ENCODE measurements around the gene NCOR2. TPM values are rescaled to one million over a fixed set of nuclear protein-coding genes. Genes with fewer than 3 reads are reported as not detected.

The NCOR2 gene
- total RNA-seq, 2 donors from 2014 or later, result 228 to 229 TPM

DNA sequence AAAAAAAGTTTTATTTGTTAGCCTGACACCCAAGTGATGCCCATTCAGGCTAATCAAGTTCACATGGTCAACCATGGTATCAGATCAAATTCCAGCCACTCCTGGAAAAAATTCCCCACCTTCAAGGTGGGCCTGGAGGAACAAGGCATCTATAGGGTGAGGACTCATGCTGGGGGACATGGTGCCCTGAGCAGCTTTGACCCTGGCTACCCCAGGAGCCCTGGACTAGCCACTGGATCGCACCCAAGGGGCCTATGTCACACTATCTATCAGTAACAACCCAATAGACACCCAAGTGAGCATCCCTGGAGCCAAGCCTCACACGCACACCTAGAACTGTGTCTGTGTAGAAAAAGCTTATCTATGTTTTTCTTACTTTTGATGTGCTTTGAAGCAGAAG, 4.1 kb upstream of the NCOR2 start:
- DNase-seq (ENCODE audit: low spot score) (no peak), ATAC-seq (ENCODE audit: insufficient number of reproducible peaks, low FRiP score, low read depth) (no peak)
- H3K4me1 ChIP-seq (ENCODE audit: control insufficient read depth in 1 of 2, low read depth in 2 of 2), result peaks cover 13 to 21% of the 10 kb centered on the region in 2 donors
- no peaks in the 10 kb centered on the region for H3K9me3 ChIP-seq
- H3K36me3 ChIP-seq, result no peaks in the 10 kb centered on the region
- no peak overlapping the region for H3K27ac ChIP-seq
- TF ChIP-seq, protein P1, sequence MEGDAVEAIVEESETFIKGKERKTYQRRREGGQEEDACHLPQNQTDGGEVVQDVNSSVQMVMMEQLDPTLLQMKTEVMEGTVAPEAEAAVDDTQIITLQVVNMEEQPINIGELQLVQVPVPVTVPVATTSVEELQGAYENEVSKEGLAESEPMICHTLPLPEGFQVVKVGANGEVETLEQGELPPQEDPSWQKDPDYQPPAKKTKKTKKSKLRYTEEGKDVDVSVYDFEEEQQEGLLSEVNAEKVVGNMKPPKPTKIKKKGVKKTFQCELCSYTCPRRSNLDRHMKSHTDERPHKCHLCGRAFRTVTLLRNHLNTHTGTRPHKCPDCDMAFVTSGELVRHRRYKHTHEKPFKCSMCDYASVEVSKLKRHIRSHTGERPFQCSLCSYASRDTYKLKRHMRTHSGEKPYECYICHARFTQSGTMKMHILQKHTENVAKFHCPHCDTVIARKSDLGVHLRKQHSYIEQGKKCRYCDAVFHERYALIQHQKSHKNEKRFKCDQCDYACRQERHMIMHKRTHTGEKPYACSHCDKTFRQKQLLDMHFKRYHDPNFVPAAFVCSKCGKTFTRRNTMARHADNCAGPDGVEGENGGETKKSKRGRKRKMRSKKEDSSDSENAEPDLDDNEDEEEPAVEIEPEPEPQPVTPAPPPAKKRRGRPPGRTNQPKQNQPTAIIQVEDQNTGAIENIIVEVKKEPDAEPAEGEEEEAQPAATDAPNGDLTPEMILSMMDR (IDR thresholded peaks at IDR 0.05), result no peak
- H3K4me3 ChIP-seq, result no peak overlapping the region
- no peaks in the 10 kb centered on the region for H3K27me3 ChIP-seq (replicated peaks; ENCODE audit: insufficient read depth)

DNA sequence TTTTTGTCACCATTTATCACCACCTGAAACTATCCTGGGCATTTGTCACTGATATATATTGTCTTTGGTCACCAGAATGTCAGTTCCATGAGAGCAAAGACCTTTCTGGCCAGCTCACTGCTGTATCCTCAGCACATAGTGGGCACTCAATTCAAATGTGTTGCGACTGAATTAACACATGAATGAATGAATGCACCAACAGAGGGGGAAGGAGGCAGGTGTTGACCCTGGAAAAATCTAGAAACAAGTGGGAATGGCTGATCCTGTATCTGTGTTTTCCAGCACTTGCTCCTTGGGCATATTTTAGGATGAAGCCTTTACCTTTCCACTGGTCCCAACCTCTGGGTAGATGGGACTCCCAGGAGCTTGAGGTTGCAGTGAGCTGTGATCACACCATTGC, 3.4 kb upstream of the NCOR2 start:
- H3K4me1 ChIP-seq (ENCODE audit: control insufficient read depth in 1 of 2, low read depth in 2 of 2), result peaks cover 15 to 23% of the 10 kb centered on the region in 2 donors
- no peaks in the 10 kb centered on the region for H3K27me3 ChIP-seq (replicated peaks; ENCODE audit: insufficient read depth)
- no peak overlapping the region for H3K27ac ChIP-seq
- H3K9me3 ChIP-seq, result no peaks in the 10 kb centered on the region
- DNase-seq (ENCODE audit: low spot score), result no peak
- ATAC-seq (ENCODE audit: insufficient number of reproducible peaks, low FRiP score, low read depth), result no peak
- no peaks in the 10 kb centered on the region for H3K36me3 ChIP-seq
- no peak overlapping the region for H3K4me3 ChIP-seq
- TF ChIP-seq, protein P1 (IDR thresholded peaks at IDR 0.05), result no peak

DNA sequence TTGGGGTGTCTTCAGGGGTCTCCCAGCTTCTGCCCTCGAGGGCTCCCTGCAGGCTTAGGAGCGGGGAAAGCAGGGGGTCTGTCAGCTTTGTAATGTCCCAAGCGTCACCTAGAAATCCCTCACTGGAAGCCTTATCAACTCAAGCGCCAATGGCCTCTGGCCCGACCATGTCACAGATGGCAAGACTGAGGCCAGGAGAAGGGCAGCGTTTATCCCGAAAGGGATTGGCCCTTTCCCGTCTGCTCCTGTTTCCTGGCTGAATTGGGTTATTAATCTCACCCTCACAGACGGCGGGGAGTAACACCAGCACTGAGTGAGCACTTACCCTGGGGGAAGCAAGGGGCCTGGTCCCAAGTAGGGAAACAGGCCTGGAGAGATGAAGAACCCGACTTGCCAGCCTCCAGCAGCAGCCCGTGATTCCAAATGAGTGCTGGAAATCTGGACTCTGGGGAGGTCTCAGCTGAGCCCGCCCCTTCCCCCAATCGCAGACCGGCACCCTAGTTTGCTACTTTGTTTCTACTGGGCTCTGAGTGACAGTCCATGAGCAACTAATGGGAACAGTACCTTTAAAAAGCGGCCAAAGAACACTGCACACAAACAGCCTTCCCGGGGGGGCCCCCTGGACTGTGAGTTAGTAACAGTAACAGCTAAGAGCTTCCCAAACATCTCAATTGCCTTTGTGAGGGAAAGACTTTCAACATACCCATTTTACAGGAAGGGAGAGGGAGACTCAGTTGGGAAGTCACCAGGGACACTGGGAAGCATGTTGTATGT, 2.1 kb upstream of the NCOR2 start:
- no peak for ATAC-seq (ENCODE audit: insufficient number of reproducible peaks, low FRiP score, low read depth)
- DNase-seq (ENCODE audit: low spot score), result no peak
- H3K36me3 ChIP-seq, result no peaks in the 10 kb centered on the region
- H3K9me3 ChIP-seq, result no peaks in the 10 kb centered on the region
- peak overlapping the region in 1 of 2 donors; percentile 47 for H3K27ac ChIP-seq
- H3K27me3 ChIP-seq (replicated peaks; ENCODE audit: insufficient read depth), result no peaks in the 10 kb centered on the region
- peaks cover 27 to 36% of the 10 kb centered on the region in 2 donors for H3K4me1 ChIP-seq (ENCODE audit: control insufficient read depth in 1 of 2, low read depth in 2 of 2)
- TF ChIP-seq, protein P1 (IDR thresholded peaks at IDR 0.05), result no peak
- no peak overlapping the region for H3K4me3 ChIP-seq

DNA sequence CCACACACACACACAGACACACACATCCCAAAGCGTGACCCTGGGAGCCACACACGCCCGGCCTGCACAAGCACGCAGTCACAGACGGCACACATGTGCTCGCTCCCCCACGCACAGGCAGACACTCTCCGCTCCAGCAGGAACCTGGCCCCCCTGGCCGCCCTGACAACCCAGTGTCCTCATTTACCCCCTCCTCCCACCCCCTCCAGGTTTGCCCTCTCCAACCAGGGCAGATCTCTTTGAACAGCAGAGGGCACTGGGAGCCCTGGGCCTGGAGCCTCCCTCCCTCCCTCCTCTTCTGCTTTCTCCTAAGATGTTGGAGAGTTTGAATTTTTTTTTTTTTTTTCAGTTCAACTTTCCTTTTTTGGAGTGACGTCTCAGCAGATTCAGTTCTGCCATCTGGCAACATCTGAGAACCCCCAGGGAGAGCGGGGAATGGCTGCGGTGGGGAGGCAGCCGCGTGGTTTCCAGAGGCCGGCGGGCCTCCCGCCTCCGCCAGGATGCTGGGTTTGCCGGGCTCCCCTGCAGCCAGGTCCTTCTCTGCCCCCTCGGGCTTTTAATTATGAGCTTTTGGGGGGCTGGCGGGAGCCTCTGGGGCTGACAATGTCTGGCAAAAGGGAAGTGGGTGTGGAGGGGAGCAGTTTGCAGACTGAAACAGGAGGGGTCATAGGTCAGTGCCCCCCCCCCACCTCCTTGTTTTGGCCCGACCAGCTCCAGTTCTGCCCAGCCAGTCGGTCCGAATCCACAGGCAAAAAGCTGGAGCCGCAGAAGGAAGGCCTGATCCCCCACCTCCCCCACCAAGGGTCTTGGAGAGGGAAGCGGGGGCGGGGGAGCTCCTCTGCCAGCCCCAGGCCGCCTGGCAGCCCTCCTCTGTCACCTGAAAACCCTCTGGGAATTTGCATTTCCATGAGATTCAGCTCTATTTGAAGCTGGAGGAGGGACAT, 1.3 kb upstream of the NCOR2 start:
- DNase-seq (ENCODE audit: low spot score) (no peak), ATAC-seq (ENCODE audit: insufficient number of reproducible peaks, low FRiP score, low read depth) (peak; percentile 67)
- Histone ChIP-seq H3K4me3 (peak overlapping the region; percentile 70), H3K36me3 (no peaks in the 10 kb centered on the region), H3K27me3 (replicated peaks; ENCODE audit: insufficient read depth) (no peaks in the 10 kb centered on the region), H3K4me1 (ENCODE audit: control insufficient read depth in 1 of 2, low read depth in 2 of 2) (peaks cover 34 to 43% of the 10 kb centered on the region in 2 donors), H3K27ac (peak overlapping the region; percentile 47 to 97), H3K9me3 (no peaks in the 10 kb centered on the region)
- TF ChIP-seq, protein P1 (IDR thresholded peaks at IDR 0.05), result peak; percentile 34

All from thoracic aorta (tissue), 2 donors.